K562 (cell line): ENCODE measurements around the gene ZNF318. TPM values are rescaled to one million over a fixed set of nuclear protein-coding genes. Genes with fewer than 3 reads are reported as not detected.

Experiments used
- ATAC-seq: fragments of 200-7000 bp; cut with Tn5 transposase; 3 replicates; pipeline ENCODE4 v1.9.1; 2020; ENCODE audit warnings: moderate library complexity
- BruUV-seq: library from RNA; stranded (reverse); fragments of 400-500 nt; replicated peaks from 2 replicates; lab custom pipeline; 2021; lab: Mats Ljungman, UMichigan
- CTCF ChIA-PET: fragments of 300-600 bp; formaldehyde crosslinking; extraction: SDS; loops from one replicate; lab custom pipeline; 2021; ENCODE audit warnings: low intra/inter-chr PET ratio; lab: Yijun Ruan, JAX
- POLR2A ChIA-PET: fragments of 300-600, 350-650 bp; sonication (Branson Sonifier 250); formaldehyde crosslinking; extraction: SDS; loops from one replicate; lab custom pipeline; 2021; ENCODE audit warnings: antibody characterized with exemption, inconsistent platforms; lab: Yijun Ruan, JAX
- DNase-seq, 4 experiments: peaks; one replicate each; pipeline versions ENCODE4 v3.0.0 to v3.0.0-alpha.2; 2011 to 2018; ENCODE audit warnings: low spot score in 3 of 4, mixed read lengths in 3 of 4; ENCODE audit errors: extremely low read depth in 1 of 4
- FAIRE-seq: peaks from 2 replicates; lab custom pipeline; 2011; peaks lifted over from hg19 to GRCh38; lab: Jason Lieb, UNC
- H2AFZ ChIP-seq: 2 replicates; pipeline ENCODE4 v1.6.0; 2011; ENCODE audit warnings: low read depth, low read length, control low read depth, inconsistent platforms
- H3K27ac ChIP-seq: fragments of 200-600 bp; 3 replicates; pipeline ENCODE4 v1.8.0; 2011; ENCODE audit warnings: low read depth, mild to moderate bottlenecking, control low read depth, inconsistent platforms, low read length, moderate library complexity, mixed read lengths; ENCODE audit errors: extremely low read depth
- H3K27me3 ChIP-seq, 2 experiments: fragments of 300-600 bp in 1 of 2; 2 replicates in 1 of 2; 3 replicates in 1 of 2; pipeline versions ENCODE4 v1.6.0 to v1.8.0; 2011; ENCODE audit warnings: inconsistent platforms in 2 of 2, low read length in 2 of 2, mild to moderate bottlenecking in 1 of 2, mixed read lengths in 1 of 2, moderate library complexity in 1 of 2; ENCODE audit not compliant: control insufficient read depth in 2 of 2, insufficient read depth in 2 of 2
- H3K36me3 ChIP-seq: fragments of 300-600 bp; 3 replicates; pipeline ENCODE4 v1.8.0; 2011; ENCODE audit warnings: mild to moderate bottlenecking, low read length, inconsistent platforms; ENCODE audit not compliant: control insufficient read depth, insufficient read depth
- H3K4me1 ChIP-seq, 2 experiments: fragments of 200-600 bp in 1 of 2; replicated peaks in 1 of 2; 2 replicates in 1 of 2; 3 replicates in 1 of 2; pipeline versions ENCODE4 v1.5.1 to v1.8.0; 2011; ENCODE audit warnings: inconsistent platforms in 2 of 2, low read length in 2 of 2, mild to moderate bottlenecking in 1 of 2, mixed read lengths in 1 of 2, moderate library complexity in 1 of 2; ENCODE audit not compliant: control insufficient read depth in 2 of 2, insufficient read depth in 2 of 2
- H3K4me2 ChIP-seq: 2 replicates; pipeline ENCODE4 v1.6.1; 2011; ENCODE audit warnings: low read length, control low read depth, inconsistent platforms, mixed read lengths; ENCODE audit not compliant: insufficient read depth
- H3K4me3 ChIP-seq: fragments of 200-600 bp; sonication (generic), shearing (Covaris generic); 2 replicates; pipeline ENCODE4 v1.5.1; 2016; ENCODE audit warnings: control low read depth, inconsistent platforms
- H3K79me2 ChIP-seq: fragments of 200-600 bp; 3 replicates; pipeline ENCODE4 v1.8.0; 2011; ENCODE audit warnings: low read length, inconsistent platforms; ENCODE audit not compliant: control insufficient read depth, insufficient read depth
- H3K9ac ChIP-seq, 2 experiments: 2 replicates each; pipeline versions ENCODE4 v1.6.0 to v1.6.1; 2011; ENCODE audit warnings: low read depth in 2 of 2, low read length in 2 of 2, control low read depth in 1 of 2, inconsistent platforms in 1 of 2, mild to moderate bottlenecking in 1 of 2, mixed read lengths in 1 of 2; ENCODE audit not compliant: insufficient read depth in 1 of 2
- H3K9me1 ChIP-seq: one replicate; pipeline ENCODE4 v1.6.0; 2011; ENCODE audit warnings: inconsistent platforms, mild to moderate bottlenecking, low read length, moderate library complexity; ENCODE audit not compliant: control insufficient read depth, insufficient read depth
- H3K9me3 ChIP-seq: replicated peaks from 2 replicates; pipeline ENCODE4 v1.5.1; 2011; ENCODE audit warnings: low read depth, low read length, inconsistent platforms; ENCODE audit not compliant: control insufficient read depth, insufficient read depth
- H4K20me1 ChIP-seq: replicated peaks from 2 replicates; pipeline ENCODE4 v1.6.1; 2011; ENCODE audit warnings: low read length, inconsistent platforms, mixed read lengths; ENCODE audit not compliant: control insufficient read depth, insufficient read depth
- CREB1 ChIP-seq, 2 experiments: sonication (generic) in 1 of 2; formaldehyde crosslinking in 1 of 2; IDR thresholded peaks; 2 replicates each; pipeline versions ENCODE4 v1.6.1 to v1.8.0; 2012 to 2022; ENCODE audit warnings: inconsistent platforms in 1 of 2, mild to moderate bottlenecking in 1 of 2, missing genetic modification reagents in 1 of 2, moderate library complexity in 1 of 2
- FOXJ3 ChIP-seq: sonication (generic); formaldehyde crosslinking; IDR thresholded peaks from 2 replicates; pipeline ENCODE4 v1.4.0; 2020; ENCODE audit warnings: mild to moderate bottlenecking, missing genetic modification reagents
- L3MBTL2 ChIP-seq: fragments of 450-650 bp; IDR thresholded peaks from 2 replicates; pipeline ENCODE4 v1.6.1; 2016; ENCODE audit warnings: mild to moderate bottlenecking, moderate library complexity
- NR1H2 ChIP-seq: sonication (generic); formaldehyde crosslinking; IDR thresholded peaks from 2 replicates; pipeline ENCODE4 v1.4.0; 2020; ENCODE audit warnings: mild to moderate bottlenecking, missing genetic modification reagents
- YY1 ChIP-seq, 3 experiments: IDR thresholded peaks; 2 replicates each; pipeline ENCODE4 v1.6.1; 2011; ENCODE audit warnings: low read length in 2 of 3, mild to moderate bottlenecking in 2 of 3, moderate library complexity in 2 of 3, borderline replicate concordance in 1 of 3, control low read depth in 1 of 3, low read depth in 1 of 3; ENCODE audit not compliant: insufficient read depth in 3 of 3, insufficient replicate concordance in 2 of 3, control insufficient read depth in 1 of 3, insufficient read length in 1 of 3; ENCODE audit errors: extremely low read depth in 1 of 3
- WGBS: fragments of 100-300 bp; shearing (Covaris generic); methylation state at CpG from one replicate; pipeline ENCODE4 v1.1.6; 2016; ENCODE audit warnings: low coverage, mixed read lengths; ENCODE audit not compliant: insufficient coverage; ENCODE audit errors: missing lambda C conversion rate; 5-methylcytosine and 5-hydroxymethylcytosine counted together
- in situ Hi-C: fragments of 300-500 bp; cut with MboI; formaldehyde crosslinking; loops from 4 replicates; pipeline ENCODE4 v1.15.0; 2018; ENCODE audit warnings: inconsistent platforms, mixed read lengths
- intact Hi-C: fragments of 100-400 bp; cut with micrococcal nuclease; formaldehyde crosslinking; loops from 2 replicates; pipeline ENCODE4 v1.14.2; 2022
- polyA plus RNA-seq, 8 experiments: library from polyadenylated mRNA; depleted of rRNA in 4 of 8; stranded (reverse) in 5 of 8; unstranded in 3 of 8; fragments of >200 nt; fragmentation: Nextera tagmentation in 2 of 8; fragmentation: Illumina TruSeq in 1 of 8; extraction: Ambion mirVana in 2 of 8; extraction: Trizol in 1 of 8; gene quantifications; 2 replicates each; pipeline versions ENCODE4 v1.2.1 to v1.2.3, GENCODE V29; 2011 to 2014; ENCODE audit warnings: inconsistent platforms in 1 of 8, missing spikeins in 1 of 8
- total RNA-seq, 7 experiments: library from RNA; depleted of rRNA in 6 of 7; stranded (reverse); fragments of >200 nt in 6 of 7; fragmentation: Illumina TruSeq in 2 of 7; extraction: Trizol in 2 of 7; gene quantifications; 2 replicates each; pipeline versions ENCODE4 v1.2.1 to v1.2.3, GENCODE V29; 2011 to 2021; ENCODE audit warnings: low replicate concordance in 1 of 7
- TF ChIP-seq, protein P1 (sequence below), 3 experiments: fragments of 200-800 bp in 1 of 3; sonication (Bioruptor generic) in 1 of 3; sonication (generic) in 1 of 3; formaldehyde crosslinking in 1 of 3; IDR thresholded peaks; 2 replicates each; pipeline versions ENCODE4 v1.6.1 to v1.8.0; 2016 to 2022; ENCODE audit warnings: mild to moderate bottlenecking in 2 of 3, missing compliant biosample characterization in 2 of 3, missing genetic modification characterization in 2 of 3, missing genetic modification reagents in 1 of 3
- TF ChIP-seq, protein P2 (sequence below): fragments of 450-650 bp; IDR thresholded peaks from 2 replicates; pipeline ENCODE4 v1.6.1; 2016; ENCODE audit warnings: borderline replicate concordance
- TF ChIP-seq, protein P3 (sequence below): sonication (generic); formaldehyde crosslinking; IDR thresholded peaks from 2 replicates; pipeline ENCODE4 v1.8.1; 2022; ENCODE audit warnings: missing genetic modification reagents

The ZNF318 gene
- total and polyA plus RNA-seq, 9 of the 15 experiments (the other 6 are each of a cell fraction or from before 2014, with no cell fraction given) = 3.2 to 19.0 (median 9.2) TPM

DNA sequence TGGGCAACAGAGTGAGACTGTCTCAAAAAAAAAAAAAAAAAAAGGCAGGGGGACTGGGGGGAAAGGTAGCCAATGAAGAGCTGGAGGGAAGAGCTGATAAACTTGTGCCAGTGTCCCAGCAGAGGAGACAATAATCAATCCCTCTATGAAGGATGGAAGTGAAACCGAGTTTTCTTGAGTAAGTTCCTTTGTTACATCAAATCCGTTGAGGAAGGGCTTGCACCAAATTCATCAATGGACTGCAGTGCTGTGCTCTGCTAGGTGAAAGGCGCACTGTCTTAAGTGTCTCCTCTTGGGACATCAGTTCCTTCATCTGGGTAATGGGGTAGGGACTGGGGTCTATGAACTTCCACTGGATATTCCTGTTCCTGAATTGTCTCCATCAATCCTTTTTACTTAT is 57.8 kb downstream of the ZNF318 start:
- peak; percentile 54 for FAIRE-seq
- Histone ChIP-seq H3K4me1 (peaks cover 14 to 21% of the 10 kb centered on the region in 2 experiments), H3K27ac (no peak overlapping the region), H2AFZ (0 out of 2 replicates have a peak overlapping the region, but pooled peaks have one; percentile 7), H3K79me2 (no peaks in the 10 kb centered on the region), H3K9ac (no peak overlapping the region), H3K36me3 (no peaks in the 10 kb centered on the region), H3K9me3 (no peaks in the 10 kb centered on the region), H4K20me1 (no peaks in the 10 kb centered on the region), H3K4me2 (no peak overlapping the region), H3K4me3 (no peak overlapping the region), H3K9me1 (peaks cover 3% of the 10 kb centered on the region), H3K27me3 (peaks cover 10 to 12% of the 10 kb centered on the region in 2 experiments; a peak in 3 of 5 replicates)
- ChIA-PET POLR2A (interaction anchor here (0.6 kb wide), 1 partner anchor 443 kb away, joined by 3 read pairs; no protein-coding TSS in a partner anchor), CTCF (no interaction called here)
- in situ Hi-C loops (no loop called here), intact Hi-C loops (no loop called here)
- no TSS peak for BruUV-seq
- ATAC-seq = no peak
- TF ChIP-seq, protein P1, sequence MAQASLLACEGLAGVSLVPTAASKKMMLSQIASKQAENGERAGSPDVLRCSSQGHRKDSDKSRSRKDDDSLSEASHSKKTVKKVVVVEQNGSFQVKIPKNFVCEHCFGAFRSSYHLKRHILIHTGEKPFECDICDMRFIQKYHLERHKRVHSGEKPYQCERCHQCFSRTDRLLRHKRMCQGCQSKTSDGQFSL (CRISPR knock-in tag; IDR thresholded peaks at IDR 0.05) = no peak
- TF ChIP-seq, protein P1 (tag; IDR thresholded peaks at IDR 0.05) = no peak
- TF ChIP-seq NR1H2 (CRISPR knock-in tag) (no peak), YY1 (IDR thresholded peaks at IDR 0.05; ENCODE audit: borderline replicate concordance in 1 of 3, control insufficient read depth in 1 of 3, extremely low read depth in 1 of 3, insufficient read depth in 3 of 3, insufficient read length in 1 of 3, insufficient replicate concordance in 2 of 3, low read depth in 1 of 3, low read length in 2 of 3) (no peak), CREB1 (IDR thresholded peaks at IDR 0.05) (no peak), CREB1 (CRISPR knock-in tag; IDR thresholded peaks at IDR 0.05) (no peak), FOXJ3 (no peak), L3MBTL2 (peak; percentile 4; the same call in 1 of the 2 replicates)
- TF ChIP-seq, protein P2, sequence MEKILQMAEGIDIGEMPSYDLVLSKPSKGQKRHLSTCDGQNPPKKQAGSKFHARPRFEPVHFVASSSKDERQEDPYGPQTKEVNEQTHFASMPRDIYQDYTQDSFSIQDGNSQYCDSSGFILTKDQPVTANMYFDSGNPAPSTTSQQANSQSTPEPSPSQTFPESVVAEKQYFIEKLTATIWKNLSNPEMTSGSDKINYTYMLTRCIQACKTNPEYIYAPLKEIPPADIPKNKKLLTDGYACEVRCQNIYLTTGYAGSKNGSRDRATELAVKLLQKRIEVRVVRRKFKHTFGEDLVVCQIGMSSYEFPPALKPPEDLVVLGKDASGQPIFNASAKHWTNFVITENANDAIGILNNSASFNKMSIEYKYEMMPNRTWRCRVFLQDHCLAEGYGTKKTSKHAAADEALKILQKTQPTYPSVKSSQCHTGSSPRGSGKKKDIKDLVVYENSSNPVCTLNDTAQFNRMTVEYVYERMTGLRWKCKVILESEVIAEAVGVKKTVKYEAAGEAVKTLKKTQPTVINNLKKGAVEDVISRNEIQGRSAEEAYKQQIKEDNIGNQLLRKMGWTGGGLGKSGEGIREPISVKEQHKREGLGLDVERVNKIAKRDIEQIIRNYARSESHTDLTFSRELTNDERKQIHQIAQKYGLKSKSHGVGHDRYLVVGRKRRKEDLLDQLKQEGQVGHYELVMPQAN = no peak
- TF ChIP-seq, protein P3, sequence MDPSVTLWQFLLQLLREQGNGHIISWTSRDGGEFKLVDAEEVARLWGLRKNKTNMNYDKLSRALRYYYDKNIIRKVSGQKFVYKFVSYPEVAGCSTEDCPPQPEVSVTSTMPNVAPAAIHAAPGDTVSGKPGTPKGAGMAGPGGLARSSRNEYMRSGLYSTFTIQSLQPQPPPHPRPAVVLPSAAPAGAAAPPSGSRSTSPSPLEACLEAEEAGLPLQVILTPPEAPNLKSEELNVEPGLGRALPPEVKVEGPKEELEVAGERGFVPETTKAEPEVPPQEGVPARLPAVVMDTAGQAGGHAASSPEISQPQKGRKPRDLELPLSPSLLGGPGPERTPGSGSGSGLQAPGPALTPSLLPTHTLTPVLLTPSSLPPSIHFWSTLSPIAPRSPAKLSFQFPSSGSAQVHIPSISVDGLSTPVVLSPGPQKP = no peak
- no peak for DNase-seq
- 41% methylated on average over 3 of the region's 3 CpGs for WGBS
